Choroid plexus epithelial cell (primary cell): ENCODE results near the gene PDZD2.

Experiments
- DNase-seq: peaks from one replicate; pipeline ENCODE4 v3.0.0-alpha.2; 2010; ENCODE audit warnings: low read depth
- H3K4me3 ChIP-seq: 2 replicates; pipeline ENCODE4 v1.5.1; 2011; ENCODE audit warnings: low read depth, mild to moderate bottlenecking, control low read depth, low read length, moderate library complexity
- TF ChIP-seq, protein P1 (sequence below): conservative IDR thresholded peaks from 2 replicates; pipeline ENCODE4 v1.5.1; 2011; ENCODE audit warnings: low read depth, mild to moderate bottlenecking, control low read depth, inconsistent platforms, low read length, moderate library complexity

The PDZD2 gene

DNA sequence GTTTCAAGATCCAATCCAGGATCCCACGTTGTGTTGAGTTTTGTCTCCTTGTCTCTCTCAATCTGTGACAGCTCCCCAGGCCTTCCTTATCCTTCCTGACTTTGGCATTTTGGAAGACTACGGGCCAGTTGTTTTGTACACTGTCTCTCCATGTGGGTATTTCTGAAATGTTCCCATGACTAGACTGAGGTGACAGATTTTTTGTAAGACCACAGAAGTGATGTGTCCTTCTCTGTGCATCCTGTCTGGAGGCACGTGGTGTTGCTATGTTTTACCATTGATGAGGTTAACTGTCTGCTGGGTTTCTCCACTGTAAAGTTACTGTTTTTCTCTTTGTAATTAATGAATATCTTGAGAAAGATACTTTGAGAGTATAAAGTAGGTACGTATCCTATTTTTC is 15.7 kb upstream of the PDZD2 start:
- TF ChIP-seq, protein P1, sequence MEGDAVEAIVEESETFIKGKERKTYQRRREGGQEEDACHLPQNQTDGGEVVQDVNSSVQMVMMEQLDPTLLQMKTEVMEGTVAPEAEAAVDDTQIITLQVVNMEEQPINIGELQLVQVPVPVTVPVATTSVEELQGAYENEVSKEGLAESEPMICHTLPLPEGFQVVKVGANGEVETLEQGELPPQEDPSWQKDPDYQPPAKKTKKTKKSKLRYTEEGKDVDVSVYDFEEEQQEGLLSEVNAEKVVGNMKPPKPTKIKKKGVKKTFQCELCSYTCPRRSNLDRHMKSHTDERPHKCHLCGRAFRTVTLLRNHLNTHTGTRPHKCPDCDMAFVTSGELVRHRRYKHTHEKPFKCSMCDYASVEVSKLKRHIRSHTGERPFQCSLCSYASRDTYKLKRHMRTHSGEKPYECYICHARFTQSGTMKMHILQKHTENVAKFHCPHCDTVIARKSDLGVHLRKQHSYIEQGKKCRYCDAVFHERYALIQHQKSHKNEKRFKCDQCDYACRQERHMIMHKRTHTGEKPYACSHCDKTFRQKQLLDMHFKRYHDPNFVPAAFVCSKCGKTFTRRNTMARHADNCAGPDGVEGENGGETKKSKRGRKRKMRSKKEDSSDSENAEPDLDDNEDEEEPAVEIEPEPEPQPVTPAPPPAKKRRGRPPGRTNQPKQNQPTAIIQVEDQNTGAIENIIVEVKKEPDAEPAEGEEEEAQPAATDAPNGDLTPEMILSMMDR = no peak
- no peak for DNase-seq
- H3K4me3 ChIP-seq = no peak overlapping the region

DNA sequence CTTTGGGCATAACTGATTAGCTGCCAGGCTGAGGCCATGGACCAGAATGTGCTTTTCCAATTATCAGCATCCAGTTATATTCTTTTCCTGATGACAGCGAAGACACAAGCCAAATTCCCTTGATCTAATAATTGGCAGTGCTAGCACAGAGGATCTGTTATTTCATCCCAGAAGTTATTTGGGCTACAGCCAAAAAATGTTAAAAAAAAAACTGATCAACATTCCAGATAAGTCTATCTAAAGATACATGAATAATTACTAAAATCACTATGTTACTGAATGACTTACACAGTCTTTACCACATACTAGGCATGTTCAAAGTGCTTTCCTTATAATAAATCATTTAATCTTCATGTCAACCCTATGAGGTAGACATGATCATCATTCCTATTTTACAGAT is 13.5 kb upstream of the PDZD2 start:
- DNase-seq = no peak
- TF ChIP-seq, protein P1 = no peak
- H3K4me3 ChIP-seq = no peak overlapping the region

DNA sequence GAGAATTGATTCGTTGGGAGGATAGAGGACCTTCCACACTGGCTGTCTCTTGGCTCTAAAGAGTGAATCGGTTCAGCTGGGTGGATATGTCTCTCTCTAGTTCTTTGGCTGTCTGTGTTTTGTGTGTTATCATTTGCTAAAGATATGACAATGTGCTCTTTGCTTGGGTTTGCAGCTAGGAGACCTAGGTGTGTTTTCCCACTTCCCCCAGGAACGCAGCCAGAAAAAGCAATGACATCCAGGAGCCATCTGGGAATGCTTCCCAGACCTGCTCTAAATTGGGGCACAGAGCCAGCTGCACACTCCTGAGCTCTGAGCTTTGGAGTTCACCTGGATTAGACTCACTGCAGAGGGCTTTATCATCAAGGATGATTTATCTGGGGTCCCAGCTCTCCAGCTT is 12.8 kb upstream of the PDZD2 start:
- no peak overlapping the region for H3K4me3 ChIP-seq
- no peak for DNase-seq
- TF ChIP-seq, protein P1 = no peak

DNA sequence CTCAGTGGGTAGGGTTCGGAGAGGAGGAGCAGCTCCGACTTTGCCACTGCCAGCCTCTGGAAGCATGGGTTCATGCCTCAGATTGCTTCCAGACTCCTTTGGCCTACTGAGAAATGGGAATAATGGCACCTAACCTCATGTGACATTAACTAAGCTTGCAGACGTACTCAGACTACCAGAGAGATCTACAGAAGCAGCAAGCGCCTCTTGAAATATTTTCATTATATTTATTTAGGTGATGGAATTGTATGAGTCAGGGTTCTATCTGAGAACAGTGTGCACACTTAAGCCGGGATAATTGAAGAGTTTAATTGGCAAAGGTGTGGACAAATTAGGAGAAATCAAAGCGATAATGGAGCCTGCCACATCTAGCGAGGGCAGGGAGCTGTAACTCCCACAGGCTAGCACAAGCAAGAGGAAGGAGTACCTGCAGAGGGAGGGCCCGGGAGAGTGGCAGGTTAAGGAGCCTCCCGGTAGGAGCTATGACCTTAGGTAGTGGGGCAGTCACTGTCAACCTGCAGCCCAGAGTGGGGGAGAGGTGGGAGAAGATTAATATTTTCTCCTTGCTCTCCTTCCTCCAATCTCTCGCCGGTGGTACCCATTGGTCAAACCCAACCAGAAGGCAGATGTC is 12.2 kb upstream of the PDZD2 start:
- no peak for DNase-seq
- H3K4me3 ChIP-seq = no peak overlapping the region
- TF ChIP-seq, protein P1 = no peak

DNA sequence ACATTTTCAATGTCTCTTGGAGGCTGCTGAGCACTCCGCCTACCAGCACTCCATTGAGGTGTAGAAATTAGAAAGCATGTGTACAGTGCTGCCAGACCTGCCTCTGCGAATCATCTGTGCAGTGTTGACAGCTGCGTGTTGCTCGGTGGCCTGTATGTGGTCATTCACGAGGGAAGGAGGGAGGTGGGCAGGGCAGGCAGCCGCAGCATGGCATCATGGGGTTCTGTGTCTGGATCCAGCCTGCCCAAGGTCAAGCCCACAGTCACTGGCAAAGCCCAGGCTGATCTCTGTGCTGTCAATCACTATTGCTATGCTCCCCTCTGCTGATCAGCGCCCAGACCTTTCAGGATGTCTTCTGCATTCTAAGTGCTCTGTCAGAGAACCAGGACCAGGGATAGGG is 8.0 kb upstream of the PDZD2 start:
- TF ChIP-seq, protein P1 = no peak

GRCh38 chr5:31632460-31632859 is 6.5 kb upstream of the PDZD2 start:
- no peak overlapping the region for H3K4me3 ChIP-seq
- TF ChIP-seq, protein P1 = no peak
- no peak for DNase-seq

More for the DNA sequence above, 8.0 kb upstream of the PDZD2 start:
- no peak overlapping the region for H3K4me3 ChIP-seq
- no peak for DNase-seq

GRCh38 chr5:31635446-31635845 is 3.5 kb upstream of the PDZD2 start:
- TF ChIP-seq, protein P1 = no peak
- DNase-seq = no peak
- no peak overlapping the region for H3K4me3 ChIP-seq
